ENCODE data around the gene NEU4. TPM values are rescaled to one million over a fixed set of nuclear protein-coding genes. Genes with fewer than 3 reads are reported as not detected.
"Not testable (repeated sequence)": the region's sequence is repeated elsewhere in the genome, so short reads cannot be mapped to it uniquely, and the experiment has no call there.

The NEU4 gene
- total and polyA plus RNA-seq, 7 donors, result 0.36 to 66.1 (median 9.9) TPM; not detected in 1

DNA sequence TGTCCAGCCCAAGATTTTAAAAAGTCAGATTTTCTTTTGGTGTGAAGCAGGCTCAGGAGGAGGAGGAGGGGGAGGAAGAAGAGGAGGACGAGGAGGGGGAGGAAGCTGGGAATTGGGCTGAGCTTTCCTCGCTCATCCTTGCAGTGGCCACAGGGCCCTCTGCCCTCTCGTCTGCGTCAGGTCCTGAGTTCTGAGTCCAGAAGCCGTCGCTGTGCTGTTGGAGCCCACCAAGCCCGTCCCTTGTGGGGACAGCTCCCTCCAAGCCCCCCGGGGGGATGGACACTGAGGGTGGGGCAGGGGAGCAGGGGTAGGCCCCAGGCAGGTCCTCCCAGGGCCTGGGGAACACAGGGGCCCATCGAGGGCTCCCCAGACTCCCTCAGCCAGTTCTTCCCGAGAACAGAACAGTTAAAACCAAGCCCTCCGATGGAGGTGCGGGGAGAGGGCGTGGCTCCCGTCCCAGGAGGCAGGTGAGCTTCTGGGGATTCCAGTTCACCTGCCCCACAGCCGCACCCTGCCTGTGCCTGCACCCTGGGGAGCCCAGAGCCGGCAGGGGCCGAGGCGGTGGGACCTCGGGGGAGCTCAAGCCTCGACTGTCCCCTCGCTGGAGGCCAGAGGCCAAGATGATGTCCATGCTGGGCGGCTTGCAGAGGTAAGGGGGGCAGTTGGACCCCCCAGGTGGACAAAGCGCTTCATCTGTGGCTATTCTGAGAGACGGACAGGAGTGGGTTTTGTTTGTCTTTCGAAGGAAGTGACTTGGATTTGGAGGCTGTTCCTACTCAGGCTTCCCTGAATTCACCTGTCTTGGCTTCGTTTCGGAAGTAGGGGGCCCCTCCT, 32.4 kb upstream of the NEU4 start, which contains the start of gene GAL3ST2:
GAL3ST2 (plus strand) TSS at position 487 of the 834 bp plus-strand sequence; CDS start at position 621, 134 bp downstream.
- no peaks in the 10 kb centered on the region for H3K36me3 ChIP-seq
- H3K27ac ChIP-seq, result no peak within 1 kb of the TSS
- 16 to 67% methylated on average over 27 of the region's 27 CpGs for WGBS, 2 donors
- peaks cover 0 to 4% (median 3%) of the 10 kb centered on the region in 4 donors for H3K4me1 ChIP-seq
- intact Hi-C loops (cut with DNase I), result no loop called here
- H3K9me3 ChIP-seq, result no peaks in the 10 kb centered on the region
- TF ChIP-seq, protein P1, sequence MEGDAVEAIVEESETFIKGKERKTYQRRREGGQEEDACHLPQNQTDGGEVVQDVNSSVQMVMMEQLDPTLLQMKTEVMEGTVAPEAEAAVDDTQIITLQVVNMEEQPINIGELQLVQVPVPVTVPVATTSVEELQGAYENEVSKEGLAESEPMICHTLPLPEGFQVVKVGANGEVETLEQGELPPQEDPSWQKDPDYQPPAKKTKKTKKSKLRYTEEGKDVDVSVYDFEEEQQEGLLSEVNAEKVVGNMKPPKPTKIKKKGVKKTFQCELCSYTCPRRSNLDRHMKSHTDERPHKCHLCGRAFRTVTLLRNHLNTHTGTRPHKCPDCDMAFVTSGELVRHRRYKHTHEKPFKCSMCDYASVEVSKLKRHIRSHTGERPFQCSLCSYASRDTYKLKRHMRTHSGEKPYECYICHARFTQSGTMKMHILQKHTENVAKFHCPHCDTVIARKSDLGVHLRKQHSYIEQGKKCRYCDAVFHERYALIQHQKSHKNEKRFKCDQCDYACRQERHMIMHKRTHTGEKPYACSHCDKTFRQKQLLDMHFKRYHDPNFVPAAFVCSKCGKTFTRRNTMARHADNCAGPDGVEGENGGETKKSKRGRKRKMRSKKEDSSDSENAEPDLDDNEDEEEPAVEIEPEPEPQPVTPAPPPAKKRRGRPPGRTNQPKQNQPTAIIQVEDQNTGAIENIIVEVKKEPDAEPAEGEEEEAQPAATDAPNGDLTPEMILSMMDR (IDR thresholded peaks at IDR 0.05), result no peak
- TF ChIP-seq EP300 (IDR thresholded peaks at IDR 0.05), result no peak
- no peak within 1 kb of the TSS for H3K4me3 ChIP-seq
- peak; percentile 53 for DNase-seq
- H3K27me3 ChIP-seq, result peaks cover 0 to 58% (median 40%) of the 10 kb centered on the region in 3 donors

DNA sequence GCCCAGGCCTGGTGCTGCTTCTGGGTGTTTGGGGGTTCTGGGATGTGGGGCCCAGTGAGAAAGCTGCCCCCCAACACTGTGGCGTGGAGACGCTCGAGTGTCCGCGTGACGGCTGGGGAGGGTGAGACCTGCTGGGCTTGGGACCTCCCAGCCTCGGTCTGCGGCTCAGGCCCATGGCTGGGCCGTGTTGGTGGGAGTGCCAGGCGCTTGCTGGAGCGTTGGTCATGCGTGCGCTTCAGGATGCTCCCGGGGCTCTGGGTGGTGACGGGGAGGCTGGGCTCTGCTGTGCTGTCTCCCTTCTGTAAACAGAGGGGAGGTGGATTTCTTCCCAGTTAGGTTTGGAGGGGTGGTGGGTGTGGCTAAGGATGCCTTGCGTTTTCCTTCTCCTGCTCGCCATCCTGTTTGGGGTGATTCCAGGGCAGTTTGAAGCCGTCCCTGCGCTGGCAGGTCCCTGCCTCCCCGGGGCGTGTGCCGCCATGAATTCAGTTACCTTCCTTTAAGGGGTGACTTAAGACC, 31.8 kb upstream of the NEU4 start:
- 12 to 65% methylated on average over 22 of the region's 22 CpGs for WGBS, 2 donors
- Histone ChIP-seq H3K27me3 (peaks cover 0 to 52% (median 40%) of the 10 kb centered on the region in 3 donors), H3K27ac (no peak overlapping the region), H3K4me1 (no peaks in the 10 kb centered on the region), H3K4me3 (no peak overlapping the region), H3K36me3 (no peaks in the 10 kb centered on the region), H3K9me3 (no peaks in the 10 kb centered on the region)
- peak; percentile 34 for DNase-seq
- intact Hi-C loops (cut with DNase I), result no loop called here
- no peak for TF ChIP-seq POLR2A (IDR thresholded peaks at IDR 0.05)
- no peak for TF ChIP-seq POLR2AphosphoS5 (IDR thresholded peaks at IDR 0.05)
- TF ChIP-seq, protein P1 (IDR thresholded peaks at IDR 0.05), result no peak
- no peak for TF ChIP-seq EP300 (IDR thresholded peaks at IDR 0.05)

DNA sequence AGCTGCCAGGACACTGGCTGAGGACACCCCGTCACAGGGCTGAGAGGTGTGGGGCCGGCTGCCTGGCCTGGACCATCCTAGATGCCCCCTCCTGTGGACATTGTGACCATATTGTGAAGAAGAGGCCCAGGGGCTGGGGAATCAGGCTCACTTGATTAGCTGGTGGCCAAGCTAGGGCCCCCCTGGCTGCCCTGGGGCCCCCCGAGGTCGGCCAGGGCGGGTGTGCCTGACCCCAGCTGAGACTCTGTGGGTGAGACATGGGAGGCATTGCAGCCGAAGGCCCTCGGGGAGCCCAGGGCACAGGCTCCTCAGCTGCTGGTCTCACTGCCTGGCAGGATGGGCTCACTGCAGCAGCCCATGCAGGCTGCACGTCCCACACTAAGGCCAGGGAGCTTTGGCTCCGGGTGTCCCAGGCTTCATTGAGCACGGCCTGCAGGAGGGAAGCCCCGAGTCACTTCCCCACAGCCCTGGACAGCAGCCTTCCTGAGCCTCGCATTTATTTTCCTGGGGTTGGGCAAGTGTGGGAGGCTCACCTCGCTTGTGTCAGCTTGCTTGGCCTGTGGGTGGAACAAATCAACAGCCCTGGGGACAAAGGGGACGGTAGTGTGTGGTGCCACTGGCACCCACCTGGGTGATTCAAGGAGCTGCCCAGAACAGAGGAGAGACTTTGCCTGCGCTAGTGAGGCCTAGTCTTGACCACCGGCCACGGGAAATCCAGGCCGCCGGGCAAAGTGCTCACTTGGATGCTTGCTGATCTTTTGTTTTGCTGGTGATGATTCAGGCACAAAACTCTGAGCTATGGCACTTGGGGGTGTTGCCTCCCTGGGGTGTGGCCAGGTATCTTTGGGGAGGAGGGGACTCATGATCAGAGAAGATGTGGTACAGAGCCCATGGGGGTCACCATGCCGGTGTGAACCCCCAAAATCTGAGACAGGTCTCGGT, 31.0 kb upstream of the NEU4 start:
- Histone ChIP-seq H3K27me3 (peaks cover 0 to 44% (median 35%) of the 10 kb centered on the region in 3 donors), H3K4me1 (no peaks in the 10 kb centered on the region), H3K36me3 (no peaks in the 10 kb centered on the region), H3K9me3 (no peaks in the 10 kb centered on the region), H3K27ac (no peak overlapping the region), H3K4me3 (no peak overlapping the region)
- no peak for TF ChIP-seq POLR2AphosphoS5 (IDR thresholded peaks at IDR 0.05)
- TF ChIP-seq, protein P1 (IDR thresholded peaks at IDR 0.05), result no peak
- no peak for TF ChIP-seq POLR2A (IDR thresholded peaks at IDR 0.05)
- DNase-seq, result peak; percentile 46
- WGBS, 2 donors, result 14 to 68% methylated on average over 21 of the region's 21 CpGs
- intact Hi-C loops (cut with DNase I), result no loop called here

DNA sequence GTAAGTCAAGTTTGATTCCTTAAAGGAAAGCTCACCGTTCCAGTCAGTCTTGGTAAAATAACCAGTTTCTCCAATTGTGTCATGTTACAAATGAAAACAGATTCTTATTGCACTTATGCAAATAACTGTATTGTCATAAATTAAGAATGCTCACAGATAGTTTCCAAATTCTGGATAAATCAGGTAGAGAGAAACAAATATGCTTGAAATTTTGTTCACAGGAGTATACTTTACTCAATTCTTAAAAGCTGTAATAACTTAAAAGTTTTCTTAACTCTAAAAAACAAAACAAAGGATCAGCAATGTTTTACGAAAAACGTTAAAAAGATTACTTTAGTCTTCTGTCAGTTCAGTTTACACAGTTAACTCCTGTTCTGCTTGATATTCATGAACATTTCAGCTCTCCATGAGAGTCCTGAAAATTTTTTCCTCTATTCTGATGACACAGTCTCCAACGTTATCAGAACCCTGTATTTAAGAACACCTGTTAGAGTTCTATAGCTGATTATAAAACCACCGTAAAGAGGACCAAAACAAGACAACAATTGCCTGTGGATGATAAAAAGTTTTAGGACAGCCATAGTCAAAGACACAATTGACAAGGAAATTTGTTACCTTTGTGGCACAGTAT, 27.9 kb upstream of the NEU4 start:
- DNase-seq, result no peak
- H3K4me1 ChIP-seq, result no peaks in the 10 kb centered on the region
- 54 to 82% methylated on average over 5 of the region's 5 CpGs for WGBS, 2 donors
- peaks cover 0 to 14% (median 7%) of the 10 kb centered on the region in 3 donors for H3K27me3 ChIP-seq
- intact Hi-C loops (cut with DNase I), result no loop called here
- no peak overlapping the region for H3K27ac ChIP-seq
- H3K9me3 ChIP-seq, result no peaks in the 10 kb centered on the region
- no peaks in the 10 kb centered on the region for H3K36me3 ChIP-seq
- no peak overlapping the region for H3K4me3 ChIP-seq
- TF ChIP-seq POLR2AphosphoS5 (IDR thresholded peaks at IDR 0.05), result no peak
- TF ChIP-seq, protein P1 (IDR thresholded peaks at IDR 0.05), result no peak
- no peak for TF ChIP-seq EP300 (IDR thresholded peaks at IDR 0.05)
- TF ChIP-seq POLR2A (IDR thresholded peaks at IDR 0.05), result no peak

DNA sequence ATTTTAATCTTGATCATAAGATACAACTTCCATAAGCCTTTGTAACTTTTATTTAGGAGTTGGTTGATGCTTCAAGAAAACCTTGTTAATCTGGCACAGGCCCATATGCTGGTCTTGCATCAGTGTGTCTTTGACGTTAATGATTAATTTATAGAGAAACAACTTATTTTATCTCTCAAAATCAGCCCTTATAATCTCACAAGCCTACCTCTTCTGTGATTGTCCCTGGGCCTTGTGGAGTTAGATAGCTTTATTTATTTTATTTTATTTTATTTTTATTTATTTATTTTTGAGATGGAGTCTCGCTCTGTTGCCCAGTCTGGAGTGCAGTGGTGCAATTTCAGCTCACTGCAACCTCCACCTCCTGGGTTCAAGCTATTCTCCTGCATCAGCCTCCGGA, 26.9 kb upstream of the NEU4 start:
- 93 to 94% methylated on average over 3 of the region's 3 CpGs for WGBS, 2 donors
- H3K27ac ChIP-seq; DNase-seq; H3K27me3 ChIP-seq; H3K4me1 ChIP-seq; H3K36me3 ChIP-seq; intact Hi-C loops (cut with DNase I); H3K4me3 ChIP-seq; H3K9me3 ChIP-seq: not testable (repeated sequence)

Measured in sigmoid colon (tissue), 7 donors.